Measurements from ENCODE around the gene CYP26A1.
"Not testable (repeated sequence)": the region's sequence is repeated elsewhere in the genome, so short reads cannot be mapped to it uniquely, and the experiment has no call there.

The CYP26A1 gene

DNA sequence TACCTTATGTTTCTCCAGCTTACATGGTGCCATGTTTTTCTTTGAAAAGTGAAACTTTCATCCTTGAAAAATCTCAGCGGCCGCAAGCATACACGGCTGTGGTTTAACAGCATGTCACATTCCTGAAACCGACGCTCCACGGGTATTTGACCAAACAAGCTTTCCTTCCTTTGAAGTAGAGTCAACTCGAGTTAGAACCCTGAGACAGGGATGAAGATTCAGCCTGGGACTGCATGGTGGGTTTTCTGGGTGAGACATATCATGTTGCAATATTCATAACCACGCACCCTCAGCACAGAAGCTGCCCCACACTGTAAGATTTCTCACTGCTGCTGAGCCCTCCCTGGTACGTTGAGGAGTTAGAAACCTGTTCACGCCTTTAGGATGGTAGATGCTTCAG is 8.1 kb downstream of the CYP26A1 start:
- no peak for DNase-seq

DNA sequence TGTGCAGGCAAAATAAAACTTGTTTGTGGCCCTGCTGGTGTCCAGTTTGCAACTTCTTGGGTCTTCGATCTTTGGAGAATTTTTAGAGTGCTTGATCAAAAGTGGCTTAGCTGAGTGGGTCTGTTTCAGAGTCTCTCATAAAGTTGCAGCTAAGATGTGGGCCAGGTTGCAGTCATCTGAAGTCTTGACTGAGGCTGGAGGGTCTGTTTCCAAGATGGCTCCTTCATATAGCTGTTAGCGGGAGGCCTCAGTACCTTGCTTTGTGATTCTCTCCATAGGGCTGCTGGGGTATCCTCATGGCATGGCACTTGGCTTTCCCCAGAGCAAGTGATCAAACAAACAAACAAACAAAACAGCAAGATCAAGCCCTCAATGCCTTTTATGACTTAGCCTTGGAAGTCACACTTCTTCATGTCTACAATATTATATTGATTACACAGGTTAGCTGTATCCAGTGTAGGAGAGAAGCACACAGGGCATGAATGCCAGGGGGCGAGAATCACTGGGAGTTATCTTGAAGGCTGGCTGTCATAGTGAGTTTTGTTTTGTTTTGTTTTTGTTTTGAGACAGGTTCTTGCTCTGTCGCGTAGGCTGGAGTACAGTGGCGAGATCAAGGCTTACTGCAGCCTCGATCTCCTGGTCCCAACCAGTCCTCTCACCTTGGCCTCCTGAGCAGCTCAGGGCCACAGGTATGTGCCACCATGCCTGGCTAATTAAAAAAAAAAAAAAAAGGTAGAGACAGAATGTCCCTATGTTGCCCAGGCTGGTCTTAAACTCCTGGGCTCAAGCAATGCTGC is 10.2 kb downstream of the CYP26A1 start:
- no peak for DNase-seq

DNA sequence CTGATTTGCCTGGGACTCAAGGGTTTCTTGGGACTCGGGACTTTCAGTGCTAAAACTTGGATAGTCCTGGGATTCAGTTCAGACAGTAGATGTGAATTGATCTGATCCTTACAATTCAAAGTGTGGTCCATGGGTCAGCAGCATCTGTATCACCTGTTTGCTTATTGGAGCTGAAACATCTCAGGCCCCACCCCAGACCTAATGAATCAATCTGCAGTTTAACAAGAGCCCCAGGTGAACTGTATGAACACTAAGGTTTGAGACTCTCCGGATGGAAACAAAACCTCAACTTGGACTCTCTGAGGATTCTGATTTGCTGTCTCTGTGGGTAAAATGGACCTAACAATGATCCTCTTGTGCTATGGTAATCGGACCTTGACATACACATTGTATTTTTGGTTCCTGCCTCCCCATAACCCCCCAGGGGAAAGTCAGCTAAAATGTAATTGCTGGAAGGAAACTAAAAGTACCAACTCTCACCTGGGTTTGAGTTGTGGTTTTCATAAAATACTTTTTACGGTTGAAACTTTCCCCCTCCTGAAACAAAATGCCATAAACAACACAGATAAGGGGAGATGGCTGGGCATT is 11.7 kb downstream of the CYP26A1 start:
- no peak for DNase-seq

DNA sequence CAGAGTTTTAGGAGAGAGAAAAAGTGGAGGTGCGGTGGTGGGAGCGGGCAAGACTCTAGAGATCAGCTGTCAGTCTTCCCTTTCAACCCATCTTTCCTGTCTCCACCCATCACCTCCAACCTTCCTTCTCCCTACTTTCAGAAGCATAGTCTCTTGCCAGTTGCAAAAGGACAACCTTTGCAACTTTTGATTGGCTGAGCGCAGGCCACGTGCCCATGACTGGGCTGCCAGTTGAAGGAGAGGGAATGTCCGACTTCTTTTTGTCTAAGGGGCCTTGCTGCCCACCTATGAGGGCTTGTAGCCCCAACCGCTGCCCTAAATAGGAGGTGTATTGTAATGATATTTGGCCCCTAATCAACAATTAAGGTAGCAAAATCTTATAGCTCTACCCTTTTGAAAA is 12.6 kb downstream of the CYP26A1 start:
- no peak for DNase-seq

DNA sequence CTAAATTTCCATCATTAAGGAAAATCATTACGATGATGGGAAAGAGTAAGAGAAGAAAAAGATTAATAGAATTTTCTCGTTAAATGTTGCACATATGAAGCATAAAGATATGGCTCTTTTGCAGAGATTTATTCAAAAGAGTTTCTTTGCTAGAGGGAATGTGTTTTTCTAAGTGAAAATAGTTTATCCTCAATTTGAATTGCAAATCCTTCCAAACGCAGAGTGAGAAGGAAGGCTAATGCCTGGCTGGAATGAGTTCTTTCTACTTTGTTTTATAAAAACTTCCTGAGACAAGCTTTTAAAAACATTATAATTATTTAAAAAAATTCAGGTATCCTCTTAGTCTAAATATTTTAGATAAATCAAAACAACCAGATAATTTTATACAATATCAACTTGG is 14.2 kb downstream of the CYP26A1 start:
- DNase-seq, result no peak

DNA sequence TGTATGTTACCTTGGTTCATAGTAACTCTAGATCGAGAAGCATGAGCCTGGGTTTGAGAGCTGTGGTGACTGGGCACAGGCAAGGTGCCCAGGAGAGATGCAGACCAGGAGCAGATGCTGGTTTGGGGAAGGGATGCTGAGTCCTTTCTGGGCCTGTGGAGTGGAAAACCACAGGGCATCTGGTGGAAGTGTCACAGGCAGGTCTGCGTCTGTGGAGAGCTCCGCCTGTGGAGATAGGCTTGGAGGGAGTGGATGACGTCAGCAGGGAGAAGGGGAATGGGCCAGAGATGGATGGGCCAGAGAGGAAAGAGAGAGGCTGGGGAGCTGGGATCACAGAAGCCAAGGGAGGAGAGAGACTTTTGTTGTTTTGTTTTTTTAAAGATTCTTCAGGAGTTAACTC is 14.8 kb downstream of the CYP26A1 start:
- DNase-seq, result no peak

DNA sequence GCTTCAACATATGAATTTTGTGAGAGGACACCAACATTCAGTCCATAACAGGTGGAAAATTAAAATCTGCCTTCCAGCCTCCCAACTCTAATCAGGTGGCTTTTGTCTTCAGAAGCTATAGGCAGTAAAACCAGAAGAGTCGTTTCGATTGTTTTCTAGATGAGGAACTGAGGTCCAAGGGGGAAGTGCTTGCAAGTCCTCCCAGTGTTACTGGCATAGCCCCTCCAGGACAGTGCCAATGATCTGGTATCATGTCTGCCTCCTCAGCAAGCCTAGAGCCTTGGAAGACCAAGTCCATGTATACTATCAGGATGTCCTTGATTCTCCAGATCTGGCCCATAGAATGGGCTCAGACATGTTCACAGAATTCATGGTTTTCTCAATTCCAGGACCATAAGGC is 16.9 kb downstream of the CYP26A1 start:
- no peak for DNase-seq

DNA sequence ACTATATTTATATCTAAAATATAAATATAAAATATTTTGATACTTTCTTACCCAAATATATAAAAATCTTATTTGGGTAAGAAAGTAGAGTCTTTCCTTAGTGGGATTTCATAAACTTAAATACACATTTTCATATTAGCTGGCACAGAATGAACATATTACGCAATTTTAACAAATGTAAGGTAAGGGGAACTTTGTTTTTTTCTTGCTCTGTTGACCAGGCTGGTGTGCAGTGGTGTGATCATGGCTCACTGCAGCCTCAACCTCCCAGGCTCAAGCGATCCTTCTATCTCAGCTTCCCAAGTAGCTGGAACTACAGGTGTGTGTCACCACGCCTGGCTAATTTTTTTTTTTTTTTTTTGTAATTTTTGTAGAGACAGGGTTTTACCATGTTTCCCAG is 18.3 kb downstream of the CYP26A1 start:
- DNase-seq, result no peak

DNA sequence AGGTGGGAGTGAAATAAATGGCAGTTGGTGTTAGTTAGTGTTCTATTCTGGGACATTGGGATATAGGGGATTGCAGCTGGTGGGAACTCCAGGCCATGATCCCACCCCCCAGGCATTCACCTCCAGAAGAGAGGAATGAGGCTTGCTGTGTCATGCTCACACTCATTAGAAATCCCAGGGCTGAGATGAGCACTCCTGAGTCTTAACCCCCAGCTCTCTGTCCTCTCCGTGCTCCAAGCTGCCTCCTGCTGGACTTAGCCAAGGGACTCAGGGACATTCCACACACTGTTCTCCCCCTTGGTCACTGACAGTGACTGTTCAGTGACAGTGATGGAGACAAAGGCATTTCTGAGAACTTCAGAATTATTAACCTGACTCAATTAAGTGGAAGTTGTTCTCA is 21.5 kb downstream of the CYP26A1 start:
- no peak for DNase-seq

DNA sequence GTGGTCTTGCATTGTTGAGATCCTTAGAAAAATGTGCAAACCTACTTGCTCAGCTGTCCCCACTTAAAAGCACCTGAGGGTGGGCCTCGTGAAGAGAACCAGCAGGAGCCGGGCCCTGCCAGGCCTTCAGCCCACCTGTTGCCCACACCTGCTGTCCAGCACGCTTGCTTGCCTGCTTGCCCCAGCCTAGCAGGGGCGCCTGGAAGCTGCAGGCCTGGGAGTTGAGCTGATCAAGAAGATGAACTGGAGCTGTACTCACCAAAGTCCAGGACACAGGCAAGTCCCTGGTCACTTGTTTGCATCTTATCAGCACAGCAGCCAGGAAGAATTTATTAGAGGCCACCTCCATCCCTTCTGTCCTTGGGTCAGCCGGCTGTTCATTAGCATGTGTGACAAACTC is 23.2 kb downstream of the CYP26A1 start:
- no peak for DNase-seq

DNA sequence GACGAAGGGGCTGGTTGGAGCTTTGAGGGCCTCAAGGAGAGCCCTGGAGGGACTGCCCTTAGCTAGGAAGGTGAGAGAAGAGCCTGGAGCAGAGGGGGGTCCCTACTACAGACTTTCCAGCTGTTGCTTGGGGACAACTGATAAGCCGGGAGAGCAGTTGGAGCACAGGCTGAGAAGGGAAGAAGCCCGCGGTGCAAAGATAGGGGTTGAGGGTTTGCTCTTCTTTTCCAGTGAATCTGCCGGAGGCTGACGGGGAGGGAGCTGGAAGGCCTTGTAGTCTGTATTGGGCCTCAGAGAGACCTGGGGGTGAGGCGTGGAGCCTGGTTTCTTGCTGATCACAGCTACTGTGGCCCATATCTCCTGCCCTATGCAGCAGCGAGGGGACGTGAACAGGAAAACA is 23.7 kb downstream of the CYP26A1 start:
- DNase-seq, result no peak

DNA sequence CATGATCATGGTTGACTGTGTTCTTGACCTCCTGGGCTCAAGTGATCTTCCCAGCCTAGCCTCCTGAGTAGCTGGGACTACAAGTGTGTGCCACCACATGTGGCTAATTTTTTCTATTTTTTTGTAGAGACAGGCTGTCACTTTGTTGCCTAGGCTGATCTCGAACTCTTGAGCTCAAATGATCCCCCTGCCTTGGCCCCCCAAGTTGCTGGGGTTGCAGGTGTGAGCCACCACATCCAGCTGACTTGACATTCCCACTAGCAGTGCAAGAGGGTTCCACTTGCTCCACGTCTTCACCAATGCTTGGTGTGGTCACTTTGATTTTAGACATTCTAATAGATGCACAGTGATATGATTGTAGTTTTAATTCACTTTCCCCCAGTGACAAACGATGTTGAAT is 25.1 kb downstream of the CYP26A1 start:
- no peak for DNase-seq

DNA sequence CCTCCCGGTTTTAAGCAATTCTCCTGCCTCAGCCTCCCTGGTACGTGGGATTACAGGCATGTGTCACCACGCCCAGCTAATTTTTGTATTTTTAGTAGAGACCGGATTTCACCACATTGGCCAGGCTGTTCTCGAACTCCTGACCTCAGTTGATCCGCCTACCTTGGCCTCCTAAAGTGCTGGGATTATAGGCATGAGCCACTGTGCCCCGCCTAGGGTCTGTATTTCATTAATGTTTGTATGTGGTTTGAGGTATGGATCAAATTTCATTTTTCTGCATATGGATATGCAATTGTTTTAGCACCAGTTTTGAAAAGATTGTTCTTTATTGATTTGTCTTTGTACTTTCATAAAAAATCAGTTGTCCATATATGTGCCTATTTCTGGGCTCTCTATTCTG is 26.0 kb downstream of the CYP26A1 start:
- DNase-seq, result no peak

DNA sequence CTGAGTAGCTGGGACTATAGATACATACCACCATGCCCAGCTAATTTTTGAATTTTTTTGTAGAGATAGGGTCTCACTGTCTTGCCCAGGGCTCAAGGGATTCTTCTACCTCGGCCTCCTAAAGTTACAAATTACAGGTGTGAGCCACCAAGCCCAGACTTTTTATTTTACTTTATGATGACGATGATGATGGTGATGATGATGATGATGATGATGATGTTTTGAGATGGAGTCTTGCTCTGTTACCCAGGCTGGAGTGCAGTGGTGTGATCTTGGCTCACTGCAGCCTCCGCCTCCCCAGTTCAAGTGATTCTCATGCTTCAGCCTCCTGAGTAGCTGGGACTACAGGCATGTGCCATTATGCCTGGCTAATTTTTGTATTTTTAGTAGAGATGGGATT is 27.5 kb downstream of the CYP26A1 start:
- DNase-seq, result not testable (repeated sequence)

DNA sequence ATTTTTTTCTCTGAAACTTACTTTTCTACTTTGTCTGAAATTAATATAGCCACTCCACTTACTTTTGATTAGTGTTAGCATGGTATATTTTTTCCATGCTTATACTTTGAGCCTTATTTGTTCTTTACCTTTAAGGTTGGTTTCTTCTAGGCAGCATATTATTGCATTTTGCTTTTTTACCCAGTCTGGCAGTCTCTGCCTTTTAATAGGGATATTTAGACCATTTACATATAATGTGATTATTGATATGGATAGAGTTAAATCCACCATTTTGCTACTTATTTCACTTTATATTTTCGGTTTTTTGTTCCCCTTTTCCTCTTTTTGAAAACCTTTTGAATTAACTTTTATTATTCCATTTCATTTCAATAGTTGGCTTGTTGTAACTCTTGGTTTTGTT is 30.3 kb downstream of the CYP26A1 start:
- DNase-seq, result no peak

DNA sequence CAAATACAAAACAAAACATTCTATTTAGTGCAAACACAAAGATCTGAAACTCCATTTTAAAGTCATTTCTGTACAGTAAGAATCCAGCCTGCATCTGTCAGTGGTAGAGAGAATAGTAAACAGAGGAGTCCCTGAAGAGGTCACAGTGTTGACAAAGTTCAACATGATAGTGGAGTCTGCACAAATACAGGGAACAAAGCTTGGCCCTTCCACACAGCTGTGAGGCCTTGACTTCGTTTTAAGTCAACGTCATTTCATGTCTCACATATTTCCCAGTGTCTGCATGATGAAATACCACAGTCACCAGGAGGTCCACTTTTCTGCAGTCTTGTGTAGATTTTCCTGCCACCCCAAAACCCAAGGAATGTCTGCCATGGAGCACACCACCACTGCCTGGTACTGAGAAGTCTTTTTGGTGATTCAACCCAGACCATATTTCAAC is 33.0 kb downstream of the CYP26A1 start:
- DNase-seq, result no peak

DNA sequence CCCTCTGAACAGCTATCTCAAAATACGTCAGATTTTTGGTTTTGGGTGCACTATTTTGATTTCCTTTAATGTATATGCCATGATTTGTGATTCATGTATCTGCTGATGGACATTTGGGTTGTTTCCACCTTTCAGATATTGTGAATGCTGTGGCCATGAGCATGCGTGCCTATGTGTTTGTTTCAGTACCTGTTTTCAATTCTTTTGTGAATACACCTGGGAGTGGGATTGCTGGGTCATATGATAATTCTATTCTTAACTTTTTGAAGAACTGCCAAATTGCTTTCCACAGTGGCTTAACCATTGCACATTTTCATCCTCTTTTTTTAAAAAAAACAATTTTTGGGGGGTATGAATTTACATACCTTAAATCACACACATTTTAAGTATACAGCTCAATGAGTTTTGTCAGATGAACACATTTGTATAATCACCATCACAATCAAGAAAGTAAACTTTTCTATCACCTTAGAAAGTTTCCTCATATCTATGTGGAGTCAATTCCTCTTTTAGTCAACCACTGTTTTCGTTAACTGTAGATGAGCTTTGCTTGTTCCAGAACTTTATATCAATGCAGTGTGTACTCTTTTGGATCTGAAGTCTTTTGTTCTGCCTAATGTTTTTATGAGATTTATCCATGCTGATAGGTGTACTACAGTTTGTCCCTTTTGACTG is 36.9 kb downstream of the CYP26A1 start:
- DNase-seq, result no peak

DNA sequence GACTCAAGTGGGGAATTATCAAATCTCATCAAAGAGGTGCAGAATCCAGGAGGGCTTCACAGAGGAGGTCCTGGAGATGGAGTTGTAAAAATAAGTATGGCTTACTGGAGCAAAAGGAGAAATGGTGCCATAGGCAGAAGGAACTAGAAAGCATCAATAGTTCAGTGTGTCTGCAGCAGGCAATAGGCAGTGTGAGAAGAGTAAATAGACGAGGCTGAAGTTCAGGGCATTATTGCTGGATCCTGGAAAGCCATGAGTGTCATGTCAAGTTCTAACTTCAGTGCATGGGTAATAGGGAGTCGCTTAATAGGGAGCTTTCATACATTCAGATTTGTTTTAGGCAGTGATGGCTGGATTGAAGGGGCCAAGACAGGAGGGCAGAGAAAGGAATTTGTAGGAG is 39.3 kb downstream of the CYP26A1 start:
- DNase-seq, result no peak

DNA sequence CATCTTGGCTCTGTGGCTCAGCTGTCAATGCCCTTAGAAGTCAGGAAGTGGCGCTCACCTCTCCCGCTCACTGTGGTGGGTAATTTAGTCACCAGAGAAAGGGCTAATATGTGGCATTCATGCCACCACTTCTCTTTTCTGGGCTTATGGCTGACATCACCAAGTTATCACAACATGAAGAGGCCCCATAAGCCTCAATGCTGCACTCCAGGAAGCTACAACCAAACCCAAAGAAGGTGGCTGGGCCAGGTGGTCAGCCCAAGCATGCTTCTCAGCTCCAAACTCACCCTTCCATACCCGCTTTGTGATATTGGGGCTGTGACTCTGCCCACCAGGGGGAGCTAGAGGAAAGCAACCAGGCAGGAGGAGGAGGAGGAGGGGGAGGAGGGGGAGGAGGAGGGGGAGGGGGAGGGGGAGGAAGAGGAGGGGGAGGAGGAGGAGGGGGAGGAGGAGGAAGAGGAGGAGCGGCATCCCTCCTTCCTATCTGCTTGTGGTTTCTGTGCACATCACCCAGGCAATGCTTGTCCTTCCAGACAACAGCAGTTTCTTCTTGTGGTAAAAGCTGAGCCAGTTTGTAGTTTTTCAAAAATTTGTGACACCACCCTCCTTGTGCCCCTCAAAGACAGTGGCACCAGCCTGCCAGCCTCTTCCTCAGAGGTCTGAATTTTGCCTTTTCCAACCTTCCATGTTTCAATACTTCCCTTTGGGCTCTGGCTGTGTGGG is 42.1 kb downstream of the CYP26A1 start:
- DNase-seq, result no peak

DNA sequence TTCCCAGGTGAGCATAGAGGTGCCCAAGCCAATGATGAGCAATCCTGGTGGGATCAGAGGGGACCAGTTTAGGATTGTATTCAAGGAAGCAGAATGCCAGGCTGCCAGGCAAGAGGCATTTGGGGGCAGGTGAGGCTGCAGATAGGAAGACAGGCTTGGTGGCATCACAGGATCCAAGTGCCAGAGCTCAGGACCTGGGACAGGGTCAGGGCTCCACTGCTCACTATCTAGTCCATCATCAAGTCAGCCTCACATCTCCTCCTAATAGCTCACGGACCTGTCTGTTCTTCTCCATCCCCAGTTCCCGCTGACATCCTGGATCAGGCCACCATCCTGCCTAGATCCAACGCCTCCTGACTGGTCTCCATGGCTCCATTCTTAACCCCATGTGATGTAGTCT is 47.6 kb downstream of the CYP26A1 start:
- DNase-seq, result no peak

DNA sequence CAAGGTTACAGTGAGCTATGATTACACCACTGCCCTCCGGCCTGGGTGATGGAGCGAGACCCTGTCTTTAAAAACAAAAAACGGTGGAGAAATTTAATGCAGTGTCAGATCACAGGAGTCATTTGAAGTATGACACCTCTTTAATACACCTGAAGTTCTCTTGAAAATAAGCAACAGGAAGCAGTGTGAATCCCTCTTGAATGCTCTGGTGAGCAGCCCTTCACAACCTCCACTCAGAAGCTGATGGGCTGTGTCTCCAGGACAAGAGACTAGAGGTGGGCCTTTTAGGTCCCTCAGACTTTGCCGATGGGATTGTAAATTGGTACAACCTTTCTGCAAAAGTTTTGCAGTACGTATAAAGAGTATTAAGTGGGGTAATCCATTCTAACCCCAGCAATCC is 50.1 kb downstream of the CYP26A1 start:
- DNase-seq, result no peak

DNA sequence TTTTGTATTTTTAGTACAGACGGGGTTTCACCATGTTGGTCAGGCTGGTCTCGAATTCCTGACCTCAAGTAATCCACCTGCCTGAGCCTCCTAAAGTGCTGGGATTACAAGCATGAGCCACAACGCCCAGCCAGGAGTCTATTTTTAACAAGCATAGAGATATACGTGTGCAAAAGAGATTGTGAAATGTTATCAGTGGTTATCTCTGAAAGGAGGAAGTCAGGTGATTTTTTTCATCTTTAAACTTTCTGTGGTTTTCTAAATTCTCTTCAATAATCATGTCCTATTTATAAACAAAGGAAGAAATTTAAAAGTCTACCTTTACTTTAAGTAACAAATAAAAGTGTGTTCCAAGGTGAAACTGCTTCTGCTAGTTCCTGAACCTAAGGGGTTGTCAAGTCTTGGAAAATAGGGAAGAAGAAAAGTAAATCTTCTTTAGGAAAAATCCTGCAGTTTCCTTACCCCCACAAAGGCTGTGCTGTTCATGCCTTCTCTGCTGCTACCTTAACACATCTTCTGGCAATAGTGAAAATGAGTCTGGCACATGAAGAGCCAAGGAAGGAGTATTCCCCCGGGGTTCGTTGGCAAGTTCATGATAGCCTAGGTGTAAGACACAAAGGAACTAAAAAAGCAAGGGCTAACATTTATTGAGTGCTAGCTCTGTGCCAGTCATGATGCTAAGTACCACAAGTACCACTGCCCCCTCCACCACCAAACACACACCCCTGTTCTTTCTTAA is 51.1 kb downstream of the CYP26A1 start:
- no peak for DNase-seq

DNA sequence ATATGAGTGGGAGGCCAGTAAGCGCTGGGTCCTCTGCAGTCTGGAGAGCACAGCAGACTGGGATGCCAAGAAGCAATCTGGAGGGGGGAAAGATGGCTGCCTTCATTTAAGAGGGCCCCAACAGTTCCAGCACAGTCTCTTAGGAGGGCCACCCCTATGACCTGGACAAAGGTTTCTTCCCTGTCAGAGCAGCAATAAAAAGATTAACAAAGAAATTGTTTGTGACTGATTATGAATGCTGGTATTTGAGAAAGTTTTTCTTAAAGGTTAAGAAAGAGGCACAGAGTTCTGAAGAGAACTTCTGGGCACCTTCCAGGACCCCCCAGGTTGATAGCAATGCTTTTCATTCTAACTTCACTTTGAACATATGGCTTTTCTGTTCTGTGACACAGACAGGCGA is 52.3 kb downstream of the CYP26A1 start:
- no peak for DNase-seq

Measured in NCI-H187 (cell line).